ENCODE results near the gene UQCRHL.

Gene UQCRHL

DNA sequence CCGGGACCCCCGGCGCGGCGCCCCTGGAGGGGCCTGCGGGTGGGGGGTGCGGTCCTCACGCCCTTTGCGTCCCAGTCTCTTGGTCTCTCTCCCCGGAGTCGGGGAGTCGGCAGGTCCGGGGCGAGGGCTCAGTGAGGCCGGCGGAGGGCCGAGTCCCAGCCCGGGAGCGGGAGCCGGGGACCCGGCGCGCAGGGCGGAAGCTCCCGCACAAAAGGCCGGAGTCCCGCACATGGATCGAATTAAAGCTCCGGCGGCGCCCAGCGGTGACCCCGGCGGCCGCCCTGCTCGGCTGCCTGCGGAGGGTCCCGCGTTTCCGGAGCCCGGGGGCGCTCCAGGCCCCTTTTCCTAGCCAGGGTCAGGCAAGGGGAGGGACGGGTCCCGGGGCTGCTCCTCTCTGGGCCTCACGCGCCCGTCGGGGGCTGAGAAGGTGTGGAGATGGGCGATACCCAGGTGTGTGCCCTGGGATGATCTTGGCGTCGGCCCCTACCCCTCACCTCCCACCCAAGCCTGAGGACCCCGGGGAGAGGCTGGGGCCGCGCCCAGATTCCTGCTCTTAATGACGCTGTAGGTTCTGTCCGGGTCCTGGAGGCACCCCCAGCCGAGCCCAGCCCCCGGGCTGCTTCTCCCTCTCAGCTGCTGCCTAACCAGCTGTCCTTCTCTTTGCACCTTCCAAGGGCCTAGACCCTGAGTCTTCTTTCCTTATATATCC, 48.3 kb downstream of the UQCRHL start:
- no peak for DNase-seq (ENCODE audit: low read depth in 3 of 3)

DNA sequence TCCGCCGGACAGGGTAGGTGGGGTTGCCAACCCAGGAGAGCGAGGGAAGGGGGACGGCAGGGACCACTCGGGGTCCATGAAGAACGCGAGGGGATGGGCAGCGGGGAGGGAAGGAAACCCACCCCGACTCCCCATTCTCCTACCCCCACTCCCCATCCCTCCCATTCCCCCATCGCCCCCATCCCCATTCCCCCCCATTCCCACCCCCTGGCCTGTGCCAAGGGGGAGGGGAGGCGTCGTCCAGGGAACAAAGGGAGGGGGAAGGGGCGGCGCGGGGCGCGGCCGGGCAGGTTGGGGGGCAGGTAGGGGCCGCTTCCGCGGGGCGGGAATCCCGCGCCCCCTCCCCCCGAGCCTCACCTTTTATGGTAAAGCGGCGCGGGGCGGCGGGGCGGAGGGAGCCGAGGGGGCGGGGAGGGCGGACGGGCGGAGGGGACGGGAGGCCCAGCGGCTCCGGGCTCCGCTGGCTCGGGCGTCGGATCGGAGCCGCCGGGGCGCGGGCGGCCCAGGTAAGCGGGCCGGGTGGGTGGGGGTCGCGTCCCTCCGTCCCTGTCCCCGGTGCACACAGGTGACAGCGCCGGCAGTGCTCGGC, 49.0 kb downstream of the UQCRHL start, which contains the start of gene FBLIM1:
Gene FBLIM1 (plus strand): TSS at position 453 of the 589 bp plus-strand sequence. CDS start 6,189 bp downstream, outside the sequence.
- DNase-seq (ENCODE audit: low read depth in 3 of 3), result no peak

GRCh38 chr1:15757575-15758342, 49.7 kb downstream of the UQCRHL start:
- DNase-seq (ENCODE audit: low read depth in 3 of 3), result no peak
